SH-SY5Y (cell line): ENCODE measurements around the gene ZFP36L1.

Experiments used
- GATA2 ChIP-seq: IDR thresholded peaks from 2 replicates; pipeline ENCODE4 v1.6.1; 2011; ENCODE audit warnings: mild to moderate bottlenecking, low read depth, low read length
- GATA3 ChIP-seq: IDR thresholded peaks from 2 replicates; pipeline ENCODE4 v1.6.1; 2011; ENCODE audit warnings: low read depth, mild to moderate bottlenecking, low read length, moderate library complexity

- no peak for TF ChIP-seq GATA2
- no peak for TF ChIP-seq GATA3
Measured at GRCh38 chr14:68801631-68802030, 8.8 kb upstream of the ZFP36L1 start.
